Ishikawa (cell line): ENCODE results near the gene SLC9C2.

Experiments used
- CEBPB ChIP-seq: IDR thresholded peaks from 2 replicates; pipeline ENCODE4 v1.6.1; 2012
- CREB1 ChIP-seq: IDR thresholded peaks from 2 replicates; pipeline ENCODE4 v1.6.1; 2012; ENCODE audit warnings: low read depth
- EGR1 ChIP-seq: IDR thresholded peaks from 2 replicates; pipeline ENCODE4 v1.6.1; 2012
- EP300 ChIP-seq: IDR thresholded peaks from 2 replicates; pipeline ENCODE4 v1.6.1; 2012; ENCODE audit warnings: borderline replicate concordance
- FOXM1 ChIP-seq: IDR thresholded peaks from 2 replicates; pipeline ENCODE4 v1.6.1; 2012; ENCODE audit warnings: low read depth, borderline replicate concordance
- MAX ChIP-seq: IDR thresholded peaks from 2 replicates; pipeline ENCODE4 v1.6.1; 2012
- NFIC ChIP-seq: IDR thresholded peaks from 2 replicates; pipeline ENCODE4 v1.6.1; 2012
- RAD21 ChIP-seq: IDR thresholded peaks from 2 replicates; pipeline ENCODE4 v1.6.1; 2012; ENCODE audit warnings: low read depth
- REST ChIP-seq: IDR thresholded peaks from 2 replicates; pipeline ENCODE4 v1.6.1; 2012; ENCODE audit warnings: low read depth, mild to moderate bottlenecking
- TAF1 ChIP-seq: IDR thresholded peaks from 2 replicates; pipeline ENCODE4 v1.6.1; 2012; ENCODE audit warnings: low read depth, mild to moderate bottlenecking
- TCF12 ChIP-seq: IDR thresholded peaks from 2 replicates; pipeline ENCODE4 v1.6.1; 2012; ENCODE audit warnings: low read depth
- USF1 ChIP-seq: IDR thresholded peaks from 2 replicates; pipeline ENCODE4 v1.6.1; 2012
- YY1 ChIP-seq: IDR thresholded peaks from 2 replicates; pipeline ENCODE4 v1.6.1; 2012; ENCODE audit warnings: low read depth
- ZBTB7A ChIP-seq: IDR thresholded peaks from 2 replicates; pipeline ENCODE4 v1.6.1; 2012; ENCODE audit warnings: low read depth

- TF ChIP-seq REST = no peak
- TF ChIP-seq USF1 = no peak
- TF ChIP-seq NFIC = no peak
- TF ChIP-seq CEBPB = no peak
- TF ChIP-seq TAF1 = no peak
- TF ChIP-seq TCF12 = no peak
- no peak for TF ChIP-seq CREB1
- no peak for TF ChIP-seq FOXM1
- no peak for TF ChIP-seq EP300
- no peak for TF ChIP-seq EGR1
- TF ChIP-seq MAX = no peak
- no peak for TF ChIP-seq RAD21
- no peak for TF ChIP-seq YY1
- TF ChIP-seq ZBTB7A = no peak
Measured at GRCh38 chr1:173488001-173488400, 114.9 kb downstream of the SLC9C2 start.
